Fibroblast of skin of scalp (primary cell): Measurements from ENCODE around the gene SMTNL2.
"Not testable (repeated sequence)": the region's sequence is repeated elsewhere in the genome, so short reads cannot be mapped to it uniquely, and the experiment has no call there.

ENCODE experiments used
- DNase-seq: peaks from one replicate; pipeline ENCODE4 v3.0.0-alpha.2; 2013

Gene SMTNL2

DNA sequence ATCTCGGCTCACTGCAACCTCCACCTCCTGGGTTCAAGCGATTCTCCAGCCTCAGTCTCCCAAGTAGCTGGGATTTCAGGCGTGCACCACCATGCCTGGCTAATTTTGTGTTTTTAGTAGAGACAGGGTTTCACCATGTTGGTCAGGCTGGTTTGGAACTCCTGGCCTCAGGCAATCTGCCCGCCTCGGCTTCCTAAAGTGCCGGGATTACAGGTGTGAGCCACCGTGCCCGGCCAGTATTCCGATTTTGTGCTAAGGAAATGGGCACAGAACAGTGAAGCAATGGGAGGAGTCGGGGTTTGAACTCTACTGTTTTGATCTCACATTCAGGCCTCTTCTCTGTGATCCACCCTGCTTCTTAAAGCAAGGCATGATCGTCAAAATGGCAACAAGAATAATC is 20.4 kb downstream of the SMTNL2 start:
- not testable (repeated sequence) for DNase-seq

DNA sequence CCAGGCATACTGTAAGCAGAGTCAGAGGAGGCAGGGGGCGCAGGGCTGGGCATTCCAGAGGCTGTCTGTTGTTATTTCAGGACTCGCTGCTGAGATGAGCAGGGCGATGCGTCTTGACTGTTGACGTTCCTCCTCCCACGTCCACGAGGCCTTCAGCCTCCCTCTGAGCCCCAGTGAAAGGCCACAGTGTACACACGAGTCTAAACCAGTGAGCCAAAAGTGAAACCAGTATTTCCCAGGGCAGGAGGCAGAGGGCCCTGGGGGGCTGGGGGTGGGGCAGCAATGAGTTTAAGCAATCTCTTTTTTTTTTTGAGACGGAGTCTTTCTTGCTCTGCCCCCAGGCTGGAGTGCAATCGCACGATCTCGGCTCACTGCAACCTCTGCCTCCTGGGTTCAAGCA is 21.5 kb downstream of the SMTNL2 start:
- DNase-seq, result peak; percentile 55

DNA sequence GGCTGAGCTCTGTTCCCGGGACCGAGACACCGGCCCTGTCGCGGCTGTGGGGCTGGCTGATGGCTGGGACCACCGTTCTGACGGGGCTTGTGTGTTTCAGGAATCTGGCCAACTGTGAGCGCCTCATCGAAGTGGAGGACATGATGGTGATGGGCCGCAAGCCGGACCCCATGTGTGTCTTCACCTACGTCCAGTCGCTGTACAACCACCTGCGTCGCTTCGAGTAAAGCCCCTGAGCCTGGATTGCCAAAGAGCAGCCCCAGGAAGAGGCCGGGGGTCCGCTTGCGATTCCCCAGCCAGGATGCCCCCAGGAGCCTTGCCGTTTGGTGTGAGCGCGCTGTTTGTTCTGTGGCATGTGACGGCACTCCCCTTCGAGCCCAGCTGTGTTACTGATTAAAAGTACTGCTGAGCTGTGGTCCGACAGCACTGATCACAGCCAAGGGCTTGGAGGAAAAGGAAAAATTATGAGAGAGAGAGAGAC is 23.0 kb downstream of the SMTNL2 start:
- DNase-seq, result no peak

DNA sequence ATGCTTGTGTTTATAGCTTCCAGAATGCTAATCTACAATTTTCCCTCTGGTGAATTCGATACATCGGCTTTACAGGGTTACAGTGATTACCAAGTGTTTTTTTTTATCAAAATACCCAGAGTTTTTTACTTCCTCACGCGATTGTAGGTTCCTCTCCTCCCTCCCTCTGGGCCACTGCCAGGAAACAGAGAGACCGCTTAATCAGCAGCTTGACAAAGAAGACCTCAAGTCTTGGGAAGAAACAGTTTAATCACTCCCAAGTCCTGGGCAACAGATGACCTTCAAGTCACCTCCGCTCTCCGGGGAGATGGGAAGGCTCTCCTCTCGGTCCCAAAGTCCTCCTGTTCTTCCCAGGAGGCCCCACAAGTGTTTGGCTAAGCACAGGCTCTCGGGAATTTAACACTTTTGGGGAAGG is 23.5 kb downstream of the SMTNL2 start:
- DNase-seq, result peak; percentile 74

DNA sequence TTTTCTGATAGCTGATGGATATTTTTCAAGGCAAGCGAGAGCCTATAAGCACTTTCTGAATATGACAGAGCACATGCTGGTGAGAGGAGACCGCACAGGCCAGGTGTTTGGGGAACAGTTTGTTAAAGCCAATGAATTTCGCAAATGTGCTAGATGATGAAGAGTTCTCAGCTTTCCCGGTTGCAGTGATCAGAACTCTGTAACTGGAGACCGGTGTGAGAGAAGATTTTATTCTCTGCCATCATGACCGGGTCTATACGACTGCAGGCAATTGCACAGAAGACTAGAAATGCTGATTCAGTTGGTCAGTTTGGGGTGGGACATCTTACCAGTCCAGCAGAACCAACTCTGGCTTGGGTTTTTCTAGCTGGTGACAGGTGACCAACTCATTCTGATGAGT is 25.4 kb downstream of the SMTNL2 start:
- no peak for DNase-seq

DNA sequence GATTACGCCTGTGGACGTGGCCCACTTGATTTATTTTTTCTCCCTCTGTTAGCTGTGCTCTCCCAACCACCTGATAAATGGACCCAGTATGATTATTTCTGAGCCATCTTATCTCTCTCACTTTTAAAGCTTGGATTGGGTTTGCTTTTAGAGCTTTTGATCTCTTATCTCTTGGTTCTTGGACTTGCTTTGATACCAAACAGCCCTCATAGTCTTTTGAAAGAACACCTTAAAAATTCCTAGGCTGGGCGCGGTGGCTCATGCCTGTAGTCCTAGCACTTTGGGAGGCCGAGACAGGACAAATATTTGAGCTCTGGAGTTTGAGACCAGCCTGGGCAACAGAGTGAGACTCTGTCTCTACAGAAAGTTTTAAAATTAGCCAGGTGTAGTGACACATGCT is 25.8 kb downstream of the SMTNL2 start:
- no peak for DNase-seq

DNA sequence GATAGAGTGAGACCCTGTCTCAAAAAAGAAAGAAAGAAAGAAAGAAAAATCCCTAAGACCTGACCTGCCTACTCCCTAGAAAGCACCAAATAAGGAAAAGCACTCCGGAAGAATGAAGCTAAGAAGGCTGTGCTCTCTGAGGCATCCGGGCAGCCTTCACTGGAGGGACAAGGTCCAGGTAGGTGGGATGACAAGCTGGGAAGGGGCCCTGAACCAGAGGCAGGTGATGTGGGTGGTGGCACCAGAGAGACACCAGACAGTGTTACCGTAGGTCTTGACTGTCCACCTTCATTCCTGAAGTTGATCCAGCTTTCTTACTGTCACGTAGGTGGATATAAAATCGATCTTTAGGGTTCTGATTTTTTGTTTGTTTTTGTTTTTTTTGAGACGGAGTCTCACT is 26.3 kb downstream of the SMTNL2 start:
- no peak for DNase-seq

DNA sequence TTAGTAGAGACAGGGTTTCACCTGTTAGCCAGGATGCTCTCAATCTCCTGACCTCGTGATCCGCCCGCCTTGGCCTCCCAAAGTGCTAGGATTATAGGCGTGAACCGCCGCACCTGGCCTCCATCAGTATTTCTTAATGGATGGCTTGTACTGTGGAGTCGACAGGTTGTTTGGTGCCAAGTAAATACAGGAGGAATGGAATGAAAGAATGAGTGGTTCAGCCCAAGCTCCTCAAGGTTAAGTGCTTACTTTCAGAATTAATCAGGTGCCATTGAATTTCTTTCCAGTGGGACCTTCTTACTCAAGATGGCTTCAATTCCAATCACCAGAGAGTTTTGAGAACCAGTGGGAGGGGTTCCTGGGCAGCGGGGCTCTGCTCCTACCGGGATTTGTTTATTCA is 32.1 kb downstream of the SMTNL2 start:
- no peak for DNase-seq

DNA sequence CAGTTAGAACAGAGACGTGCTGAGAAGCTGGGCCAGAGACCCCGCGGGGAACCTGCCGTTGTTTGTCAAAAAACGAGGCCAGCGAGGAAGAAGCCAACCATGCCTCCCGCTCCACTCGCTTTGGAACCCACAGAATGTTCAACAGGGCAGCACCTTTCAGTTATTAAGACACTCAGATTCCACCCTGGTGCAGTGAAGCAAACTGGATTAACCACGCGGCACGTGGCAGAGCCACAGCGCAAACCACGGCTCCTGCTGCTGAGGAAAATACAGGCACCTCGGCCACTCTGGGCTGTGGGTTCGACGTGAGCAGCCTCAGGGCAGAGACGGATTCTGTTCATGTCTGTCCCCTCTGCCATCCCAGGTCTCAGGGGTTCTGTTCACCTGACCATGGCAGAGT is 32.8 kb downstream of the SMTNL2 start:
- DNase-seq, result no peak

DNA sequence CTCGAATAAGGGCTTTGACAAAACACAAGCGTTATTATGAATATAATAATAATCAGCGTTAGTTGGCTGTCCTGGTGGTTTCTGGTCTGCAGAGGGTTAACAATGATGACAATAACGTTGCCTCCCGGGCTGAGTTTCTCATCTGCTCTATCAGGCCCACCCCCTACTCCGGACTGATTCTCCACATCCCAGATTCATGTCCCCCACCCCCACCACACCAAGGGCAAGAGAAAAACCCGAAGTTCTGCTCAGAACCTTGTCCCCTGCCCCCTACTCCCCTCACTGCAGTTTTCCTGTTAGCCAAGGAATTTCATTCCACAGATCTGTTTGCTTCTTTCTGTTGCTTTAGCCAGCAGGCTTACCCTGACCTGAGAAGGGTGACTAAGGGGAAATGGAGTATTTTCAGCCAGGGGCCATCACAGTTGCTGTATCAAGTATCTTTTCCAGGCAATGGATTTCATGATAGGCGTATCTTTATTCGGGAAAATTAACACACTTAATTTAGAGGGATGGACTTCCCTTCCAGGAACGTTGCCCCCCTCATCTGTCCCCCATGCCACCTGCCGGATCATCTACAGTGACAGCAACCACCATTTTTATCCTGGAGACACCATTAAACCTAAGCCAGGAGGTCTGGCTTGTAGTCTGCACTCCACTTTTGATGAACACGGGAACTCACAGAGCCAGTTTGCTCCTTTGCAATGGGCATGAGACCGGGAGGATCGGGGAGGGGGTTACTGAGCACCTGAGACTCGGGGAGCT is 33.4 kb downstream of the SMTNL2 start:
- no peak for DNase-seq

DNA sequence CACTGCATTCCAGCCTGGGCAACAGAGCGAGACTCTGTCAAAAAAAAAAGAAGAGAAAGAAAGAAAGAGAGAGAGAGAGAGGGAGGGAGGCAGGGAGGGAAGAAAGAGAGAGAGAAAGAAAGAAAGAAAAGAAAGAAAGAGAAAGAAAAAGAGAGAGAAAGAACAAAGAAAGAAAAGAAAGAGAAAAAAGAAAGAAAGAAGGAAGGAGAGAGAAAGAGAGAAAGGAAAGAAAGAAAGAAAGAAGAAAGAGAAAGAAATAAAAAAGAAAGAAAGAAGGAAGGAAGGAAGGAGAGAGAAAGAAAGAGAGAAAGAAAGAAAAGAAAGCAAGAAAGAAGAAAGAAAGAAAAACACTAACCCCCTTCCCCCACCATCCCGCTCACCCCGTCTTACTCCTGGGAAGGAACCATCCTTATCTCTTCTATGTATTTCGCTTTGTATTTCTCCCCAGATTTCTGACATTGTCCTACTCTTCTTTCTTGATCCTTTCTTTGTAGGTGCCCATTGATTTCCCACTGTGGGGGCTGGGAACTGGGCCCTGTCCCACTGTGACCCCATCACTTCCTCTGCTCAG is 36.3 kb downstream of the SMTNL2 start:
- no peak for DNase-seq

DNA sequence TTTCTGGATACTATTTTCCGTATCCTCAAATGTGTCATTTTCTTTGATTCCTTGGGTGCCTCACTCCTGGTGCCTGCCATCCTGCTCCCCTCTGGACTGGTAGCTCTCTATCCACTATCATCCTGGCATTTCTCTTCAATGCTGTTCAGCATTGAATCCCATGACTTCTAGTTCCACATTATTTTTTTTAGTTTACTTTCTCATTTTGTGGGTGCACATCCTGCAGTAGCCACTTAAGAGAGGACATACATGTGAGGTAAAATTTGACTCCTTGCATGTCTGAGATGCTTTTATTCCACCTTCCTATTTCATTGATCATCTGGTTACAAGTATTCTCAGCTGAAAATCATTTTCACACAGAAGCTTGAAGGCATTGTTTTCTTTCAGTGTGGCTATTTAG is 38.0 kb downstream of the SMTNL2 start:
- DNase-seq, result no peak

DNA sequence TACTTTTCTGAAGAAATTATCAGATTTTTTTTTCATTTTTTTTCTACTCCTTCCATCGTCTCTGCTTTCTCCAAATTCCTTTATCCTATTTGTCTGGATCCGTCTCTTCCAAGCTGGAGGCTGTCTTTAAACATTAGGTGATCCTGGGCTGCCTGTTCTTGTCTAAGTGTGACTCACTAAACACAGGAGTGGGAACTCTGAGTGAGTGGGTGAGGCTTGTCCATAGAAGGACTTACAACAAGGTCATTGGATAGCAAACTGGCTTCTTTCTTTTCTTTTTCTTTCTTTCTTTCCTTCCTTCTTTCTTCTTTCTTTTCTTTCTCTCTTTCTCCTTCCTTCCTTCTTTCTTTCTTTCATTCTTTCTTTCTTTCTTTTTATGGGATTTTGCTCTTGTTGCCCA is 38.9 kb downstream of the SMTNL2 start:
- DNase-seq, result peak; percentile 44

DNA sequence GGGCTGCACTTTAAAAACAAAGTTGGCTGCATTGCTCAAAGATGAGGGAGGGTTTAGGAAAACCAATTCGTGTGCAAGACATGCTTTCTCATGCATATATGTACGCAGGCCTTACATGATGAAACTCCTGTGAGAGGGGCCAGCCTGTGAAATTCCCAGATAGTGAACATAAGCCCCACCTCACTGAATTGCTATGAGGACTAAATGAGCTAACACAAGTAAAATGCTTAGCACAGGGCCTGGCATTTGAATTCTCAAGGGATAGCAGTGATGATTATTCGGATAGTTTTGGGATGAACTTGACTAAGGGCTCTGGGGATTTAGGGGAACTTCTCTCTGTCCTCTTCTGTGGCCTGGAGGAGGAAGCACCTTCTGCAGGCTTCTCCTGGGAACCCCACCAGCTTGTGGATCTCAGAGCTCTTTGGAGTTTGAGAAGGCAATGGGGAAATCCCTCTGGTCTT is 40.2 kb downstream of the SMTNL2 start:
- DNase-seq, result peak; percentile 87

DNA sequence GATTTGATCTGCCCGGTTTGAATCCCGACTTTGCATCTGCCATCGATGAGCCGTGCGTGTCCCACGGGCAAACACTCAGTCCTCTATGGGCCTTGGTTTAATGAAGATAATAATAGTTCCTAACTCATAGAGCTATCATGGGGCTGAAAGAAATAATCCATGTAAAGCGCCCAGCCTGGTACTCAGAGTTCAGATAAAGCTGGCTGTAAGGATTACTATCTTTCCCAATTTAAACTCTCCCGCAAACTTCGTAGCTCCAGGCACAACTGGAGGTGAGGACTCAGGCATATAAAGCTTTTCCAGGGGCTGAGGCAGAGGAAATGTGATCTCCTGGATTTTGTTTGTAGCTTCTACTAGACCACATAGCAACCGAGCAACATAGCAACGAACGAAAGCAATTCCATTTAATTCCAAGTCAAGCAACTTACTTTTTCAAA is 40.9 kb downstream of the SMTNL2 start:
- peak; percentile 22 for DNase-seq

DNA sequence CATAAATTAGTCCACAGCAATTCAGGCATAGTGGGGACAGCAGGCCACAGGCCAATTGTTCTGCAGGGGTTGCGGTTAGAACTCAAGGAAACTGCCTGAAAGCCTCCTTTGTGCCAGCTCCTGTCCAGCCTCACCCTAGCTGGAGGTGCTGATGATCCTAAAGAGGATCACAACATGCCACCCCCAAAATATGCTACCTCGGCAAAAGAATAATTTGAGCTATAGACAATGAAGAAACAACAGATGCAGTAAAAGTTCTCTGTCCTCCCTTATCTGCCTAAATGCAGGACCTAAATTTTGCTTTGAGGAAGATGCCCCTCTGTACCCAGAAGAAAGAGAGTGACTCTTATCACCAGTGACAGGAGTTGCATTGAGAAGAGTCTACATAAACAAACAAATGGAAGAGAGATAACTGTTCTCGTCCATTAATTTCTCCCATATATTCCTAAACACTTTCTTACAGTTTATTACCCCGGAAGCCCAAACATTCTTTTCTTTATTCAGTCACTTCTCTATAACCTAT is 42.5 kb downstream of the SMTNL2 start:
- no peak for DNase-seq

DNA sequence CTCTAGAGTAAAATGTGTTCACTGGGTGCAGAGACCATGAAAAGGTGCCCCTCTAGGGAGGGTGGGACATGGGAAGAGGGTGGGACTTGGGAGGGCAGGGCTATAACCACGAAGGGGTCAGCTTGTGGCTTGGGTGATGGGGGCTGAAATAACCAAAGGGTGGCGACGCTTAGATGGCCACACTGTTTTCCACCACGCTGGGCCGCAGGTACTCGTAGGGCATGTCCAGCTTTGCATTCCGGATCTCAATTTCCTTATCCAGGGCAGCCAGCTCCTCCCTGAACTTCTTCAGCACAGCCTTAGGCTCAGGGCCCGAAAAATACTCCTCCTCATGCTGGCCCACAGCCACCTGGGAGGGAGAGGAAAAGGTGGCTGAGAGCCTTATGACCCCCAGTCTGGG is 47.1 kb downstream of the SMTNL2 start:
- DNase-seq, result no peak

DNA sequence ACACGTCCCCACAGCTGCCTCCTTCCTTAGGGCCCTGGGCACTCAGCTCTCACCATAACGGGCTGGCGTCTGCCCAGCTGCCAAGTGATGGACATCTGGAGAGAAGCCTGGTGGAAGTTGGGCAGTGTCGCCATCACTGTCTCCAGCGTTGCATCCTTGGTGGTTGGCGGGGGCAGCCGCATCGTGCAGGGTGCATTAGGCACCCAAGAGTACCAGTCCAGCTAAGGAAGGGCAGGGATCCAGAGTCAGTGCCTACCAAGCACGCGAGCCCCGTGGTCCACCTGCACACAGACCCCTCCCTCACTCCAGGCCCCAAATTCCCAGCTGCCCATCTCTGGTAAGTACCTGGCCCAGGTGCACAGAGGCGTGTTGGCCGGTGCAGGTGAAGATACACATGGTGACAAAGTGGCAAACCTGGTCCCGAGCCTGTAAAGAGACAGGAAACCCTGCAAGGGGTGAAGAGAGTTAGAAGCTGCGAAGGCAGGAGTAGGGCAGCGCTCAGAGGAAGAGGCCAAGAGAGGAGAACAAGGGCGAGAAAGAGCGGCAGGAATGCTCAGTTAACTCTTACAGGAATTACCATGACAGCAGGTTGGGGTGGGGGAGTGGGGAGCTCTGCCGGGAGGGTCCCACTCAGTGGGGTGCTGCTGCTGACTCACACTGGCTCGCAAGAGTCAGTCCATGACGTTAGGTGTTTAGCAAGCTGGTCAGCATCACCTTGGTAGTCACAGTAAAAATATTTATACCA is 47.7 kb downstream of the SMTNL2 start:
- peak; percentile 10 for DNase-seq

DNA sequence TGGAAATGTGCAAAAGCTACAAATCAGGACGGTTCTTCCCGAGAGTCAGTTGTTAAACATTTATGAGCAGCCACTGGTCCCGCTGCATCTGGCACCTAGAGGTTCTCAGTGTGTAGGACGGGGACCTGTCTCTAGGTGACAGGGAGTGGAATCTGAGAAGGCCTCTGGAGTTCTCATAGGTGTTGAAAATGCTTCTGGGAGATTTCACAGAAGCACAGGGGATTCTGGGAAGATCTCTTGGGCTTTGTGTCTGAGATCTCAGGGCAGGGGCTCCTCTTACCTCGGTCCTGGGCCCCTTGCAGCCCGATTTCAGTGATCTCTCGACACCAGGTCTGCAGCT is 48.2 kb downstream of the SMTNL2 start:
- no peak for DNase-seq

DNA sequence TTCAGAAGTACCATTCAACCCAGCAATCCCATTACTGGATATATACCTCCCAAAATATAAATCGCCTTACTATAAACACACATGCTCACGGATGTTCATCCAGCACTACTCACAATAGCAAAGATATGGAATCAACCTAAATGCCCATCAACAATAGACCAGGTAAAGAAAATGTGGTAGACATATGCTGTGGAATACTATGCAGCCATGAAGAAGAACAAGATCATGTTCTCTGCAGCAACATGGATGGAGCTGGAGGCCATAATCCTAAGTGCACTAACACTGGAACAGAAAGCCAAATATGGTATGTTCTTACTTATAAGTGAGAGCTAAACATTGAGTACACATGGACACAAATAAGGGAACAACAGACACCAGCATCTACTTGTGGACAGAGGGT is 49.3 kb downstream of the SMTNL2 start:
- DNase-seq, result no peak

DNA sequence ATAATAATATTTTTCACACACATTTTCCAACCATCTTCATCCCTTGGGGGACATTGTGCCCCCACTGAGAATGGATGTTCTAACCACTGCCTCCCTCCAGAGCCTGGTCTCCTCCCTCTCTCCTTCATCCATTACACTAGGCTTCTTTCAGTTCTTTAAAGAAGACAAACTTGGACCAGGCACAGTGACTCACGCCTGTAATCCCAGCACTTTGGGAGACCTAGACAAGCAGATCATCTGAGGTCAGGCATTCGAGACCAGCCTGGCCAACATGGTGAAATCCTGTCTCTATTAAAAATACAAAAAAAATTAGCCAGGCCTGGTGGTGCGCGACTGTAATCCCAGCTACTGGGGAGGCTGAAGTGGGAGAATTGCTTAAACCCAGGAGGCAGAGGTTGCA is 50.6 kb downstream of the SMTNL2 start:
- DNase-seq, result no peak

DNA sequence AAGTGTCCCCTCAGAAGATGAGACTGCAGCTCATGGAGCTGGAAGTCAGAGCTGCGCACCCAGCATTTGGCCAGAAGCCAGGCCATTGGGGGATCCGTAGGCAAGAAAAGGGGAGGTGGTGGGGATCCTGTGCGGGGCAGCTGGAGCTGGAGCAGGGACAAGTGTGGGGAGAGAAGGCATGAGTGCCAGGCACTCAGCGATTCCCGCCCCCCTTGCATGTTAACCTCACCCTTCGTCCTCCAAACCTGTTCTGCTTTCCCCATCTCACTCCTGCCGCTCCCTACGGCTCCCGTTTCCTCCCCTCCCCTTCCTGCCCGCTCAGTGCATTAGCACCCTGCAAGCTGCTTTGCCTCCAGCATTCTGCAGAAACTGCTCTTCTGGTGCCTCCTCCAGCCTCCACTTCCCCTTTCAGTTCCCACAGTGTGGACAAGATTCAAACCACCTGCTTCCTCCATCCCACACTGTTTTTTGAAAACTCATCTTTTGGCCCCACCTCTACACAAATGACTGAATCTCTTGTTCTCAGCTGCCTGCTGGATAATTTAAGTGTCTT is 51.6 kb downstream of the SMTNL2 start:
- DNase-seq, result no peak

DNA sequence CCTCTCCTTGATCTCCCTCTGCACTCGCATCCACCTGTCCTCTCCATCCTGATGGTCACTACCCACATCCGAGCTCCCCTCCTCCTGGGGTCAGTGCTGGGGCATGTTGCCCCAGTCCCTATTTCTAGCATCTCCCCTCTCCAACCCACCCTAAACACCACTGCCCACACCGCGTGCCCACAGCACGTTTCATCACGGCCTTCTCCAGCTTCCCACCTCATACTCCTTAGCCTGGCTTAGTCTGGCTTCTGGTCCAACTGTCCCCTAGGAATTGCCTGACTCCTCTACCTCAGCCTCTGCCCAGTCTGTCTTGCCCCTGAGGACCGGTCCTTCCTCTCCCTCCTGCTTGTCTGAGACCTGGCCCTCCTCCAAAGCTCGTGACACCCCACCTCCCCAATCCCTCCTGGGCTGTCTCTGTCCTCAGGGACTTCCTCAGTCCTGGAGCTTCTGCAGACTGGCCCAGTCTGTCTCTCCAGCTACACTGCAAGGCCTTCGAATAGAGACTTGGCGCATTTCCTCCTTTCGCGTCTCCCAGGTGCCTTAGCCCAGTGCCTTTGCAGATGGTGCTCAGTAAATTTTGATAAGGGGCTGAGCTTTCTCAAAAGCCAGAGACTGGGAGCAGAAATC is 52.3 kb downstream of the SMTNL2 start:
- no peak for DNase-seq
